Myocyte (in vitro differentiated cells): ENCODE data around the gene MSI2. TPM values are rescaled to one million over a fixed set of nuclear protein-coding genes. Genes with fewer than 3 reads are reported as not detected.
A peak's percentile ranks its signal among the peaks of the same experiment; 100 is the strongest.
"Not testable (repeated sequence)": the region's sequence is repeated elsewhere in the genome, so short reads cannot be mapped to it uniquely, and the experiment has no call there.

Source experiments
- DNase-seq: peaks from one replicate; pipeline ENCODE4 v3.0.0-alpha.2; 2012; ENCODE audit warnings: low read depth
- total RNA-seq: library from RNA; depleted of rRNA; stranded (reverse); fragments of >200 nt; gene quantifications from 2 replicates; pipeline ENCODE4 v1.2.3, GENCODE V29; 2014

The MSI2 gene
- total RNA-seq, 1 donor from 2014 or later: 115 TPM

DNA sequence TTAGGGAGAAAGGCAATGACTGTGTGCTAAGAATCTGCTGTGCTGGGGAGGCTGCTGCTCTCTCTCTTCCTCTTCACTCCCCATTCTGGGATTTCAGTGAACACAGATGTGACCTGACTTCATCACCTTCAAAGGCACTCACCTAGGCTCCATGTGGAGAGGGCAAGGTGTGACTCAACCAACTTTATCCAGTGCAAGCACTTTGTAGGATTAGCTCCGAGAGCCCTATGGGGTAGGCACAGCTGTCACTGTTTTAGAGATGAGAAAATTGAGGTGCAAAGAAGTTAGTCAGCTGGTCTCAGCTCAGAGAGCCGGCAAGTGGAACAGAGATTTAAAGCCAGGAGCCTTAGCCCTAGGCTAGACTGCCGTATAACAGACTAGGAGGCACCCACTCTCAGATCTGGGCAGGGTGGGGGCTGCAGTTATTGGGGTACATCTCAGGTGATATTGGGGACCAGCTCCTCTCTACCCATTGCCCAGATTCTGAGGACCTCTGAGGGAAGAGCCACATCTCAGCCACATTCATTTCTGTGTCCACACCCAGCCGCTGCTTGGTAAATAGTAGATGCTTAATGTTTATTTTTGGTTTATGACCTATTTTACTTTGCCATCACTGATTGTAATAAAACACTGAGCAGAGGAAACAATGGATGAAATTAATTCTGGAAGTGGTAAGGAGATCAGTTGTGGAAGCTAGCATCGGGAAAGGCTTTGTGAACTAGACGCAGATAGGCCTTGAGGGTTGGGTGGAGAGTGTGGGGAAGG is 350.0 kb downstream of the MSI2 start:
- peak; percentile 56 for DNase-seq

DNA sequence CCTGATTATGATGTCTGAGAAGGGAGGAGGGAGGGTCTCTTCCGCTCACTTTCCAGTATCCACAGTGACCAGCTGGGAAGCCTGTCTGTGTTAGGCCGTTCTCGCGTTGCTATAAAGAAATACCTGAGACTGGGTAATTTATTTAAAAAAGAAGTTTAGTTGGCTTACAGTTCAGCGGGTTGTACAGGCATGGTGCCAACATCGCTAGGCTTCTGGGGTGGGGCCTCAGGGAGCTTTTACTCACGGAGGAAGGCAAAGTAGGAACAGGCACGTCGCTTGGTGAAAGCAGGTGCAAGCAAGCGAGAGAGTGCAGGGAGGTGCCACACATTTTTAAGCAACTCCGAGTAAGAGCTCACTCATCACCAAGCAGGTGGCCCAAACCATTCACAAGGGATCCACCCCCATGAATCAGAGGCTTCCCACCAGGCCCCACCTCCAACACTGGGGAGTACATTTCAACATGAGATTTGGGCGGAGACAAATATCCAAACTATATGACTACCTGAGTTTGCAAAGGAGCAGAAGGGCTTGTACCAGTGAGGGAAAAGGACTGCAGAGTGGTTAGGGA is 351.3 kb downstream of the MSI2 start:
- DNase-seq: peak; percentile 91

DNA sequence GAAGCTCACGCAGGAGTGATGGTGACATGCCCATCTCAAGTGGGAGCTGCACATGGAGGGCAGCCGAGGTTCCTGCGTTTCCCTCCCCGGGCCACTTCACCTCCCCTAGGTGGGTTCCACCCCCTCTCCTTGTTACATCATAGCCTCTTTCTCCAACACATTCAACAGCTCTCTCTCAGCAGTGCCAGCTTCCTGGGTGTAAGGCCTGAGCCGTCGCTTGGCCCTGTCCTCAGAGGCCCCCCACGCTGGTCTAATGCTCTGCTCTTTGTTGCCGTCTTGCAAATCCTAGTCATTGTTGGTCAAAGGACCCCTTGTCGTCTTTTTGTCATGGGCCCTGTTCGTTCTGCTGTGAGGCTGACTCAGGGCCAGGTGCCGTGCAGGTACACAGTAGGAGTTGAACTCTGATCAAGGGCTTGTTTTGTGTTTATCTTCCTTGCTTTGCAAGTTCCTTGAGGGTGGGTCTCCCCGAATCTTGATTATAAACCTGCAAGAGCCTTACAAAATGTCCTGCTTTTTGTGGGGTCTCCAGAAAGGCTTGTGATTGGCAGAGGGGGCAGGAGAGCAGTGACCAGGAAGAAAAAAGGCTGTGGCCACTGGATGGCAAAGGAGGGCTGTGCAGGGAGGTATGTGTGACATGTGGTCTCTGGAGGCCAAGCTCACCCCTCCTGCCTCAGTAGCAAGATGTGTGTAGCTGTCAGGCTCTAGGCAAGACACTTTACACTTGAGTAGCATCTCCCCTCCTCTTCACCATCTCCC is 352.2 kb downstream of the MSI2 start:
- no peak for DNase-seq

DNA sequence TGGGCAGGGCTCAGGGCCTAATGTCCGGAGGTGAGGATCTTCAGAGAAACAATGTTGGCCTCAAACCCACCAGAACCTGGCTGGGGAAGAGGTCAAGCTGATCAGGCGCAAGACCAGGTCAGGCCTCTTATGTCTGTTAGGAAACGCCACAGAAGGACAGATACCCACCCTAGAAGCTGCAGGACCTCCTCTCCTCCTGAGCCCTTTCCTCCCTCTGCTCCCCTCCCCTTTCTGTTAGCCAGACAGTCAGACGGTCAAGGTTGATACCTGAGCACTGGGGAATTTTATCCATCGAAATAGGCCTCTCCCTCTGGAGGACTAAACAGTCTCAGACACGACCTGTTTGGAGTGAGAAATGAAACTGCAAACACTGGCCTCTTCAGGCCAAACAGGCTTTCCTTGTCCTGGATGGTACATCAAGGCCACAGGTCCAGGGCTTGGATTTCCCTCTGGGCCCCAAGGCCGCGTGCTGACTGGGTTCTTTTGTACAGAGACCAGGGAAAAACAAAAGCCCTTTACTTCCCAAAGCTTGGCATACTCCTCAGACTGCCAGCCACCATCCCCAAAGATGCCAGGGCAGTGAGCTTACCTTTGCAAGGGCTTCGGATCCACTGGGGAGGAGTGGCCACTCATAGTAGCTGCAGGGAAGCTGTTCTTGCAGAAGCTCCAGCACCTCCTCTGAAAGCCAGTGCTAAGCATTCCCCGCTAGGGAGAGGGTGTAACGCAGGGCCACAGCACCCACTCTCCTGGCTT is 353.0 kb downstream of the MSI2 start:
- DNase-seq: no peak

DNA sequence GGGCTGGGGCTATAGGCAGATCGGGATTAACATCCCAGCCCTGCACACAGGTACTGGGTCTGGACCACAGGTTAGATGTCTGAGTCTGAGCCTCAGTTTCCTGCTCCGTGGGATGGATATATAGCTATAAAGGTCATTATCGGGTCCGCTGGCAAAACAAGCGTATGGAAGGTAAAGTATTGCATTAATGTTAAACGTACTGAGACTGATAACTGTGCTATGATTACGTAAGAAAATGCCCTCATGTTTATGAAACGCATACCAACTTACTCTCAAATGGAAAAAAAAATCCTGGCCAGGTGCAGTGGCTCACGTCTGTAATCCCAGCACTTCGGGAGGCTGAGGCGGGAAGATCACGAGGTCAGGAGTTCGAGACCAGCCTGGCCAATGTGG is 353.6 kb downstream of the MSI2 start:
- no peak for DNase-seq

DNA sequence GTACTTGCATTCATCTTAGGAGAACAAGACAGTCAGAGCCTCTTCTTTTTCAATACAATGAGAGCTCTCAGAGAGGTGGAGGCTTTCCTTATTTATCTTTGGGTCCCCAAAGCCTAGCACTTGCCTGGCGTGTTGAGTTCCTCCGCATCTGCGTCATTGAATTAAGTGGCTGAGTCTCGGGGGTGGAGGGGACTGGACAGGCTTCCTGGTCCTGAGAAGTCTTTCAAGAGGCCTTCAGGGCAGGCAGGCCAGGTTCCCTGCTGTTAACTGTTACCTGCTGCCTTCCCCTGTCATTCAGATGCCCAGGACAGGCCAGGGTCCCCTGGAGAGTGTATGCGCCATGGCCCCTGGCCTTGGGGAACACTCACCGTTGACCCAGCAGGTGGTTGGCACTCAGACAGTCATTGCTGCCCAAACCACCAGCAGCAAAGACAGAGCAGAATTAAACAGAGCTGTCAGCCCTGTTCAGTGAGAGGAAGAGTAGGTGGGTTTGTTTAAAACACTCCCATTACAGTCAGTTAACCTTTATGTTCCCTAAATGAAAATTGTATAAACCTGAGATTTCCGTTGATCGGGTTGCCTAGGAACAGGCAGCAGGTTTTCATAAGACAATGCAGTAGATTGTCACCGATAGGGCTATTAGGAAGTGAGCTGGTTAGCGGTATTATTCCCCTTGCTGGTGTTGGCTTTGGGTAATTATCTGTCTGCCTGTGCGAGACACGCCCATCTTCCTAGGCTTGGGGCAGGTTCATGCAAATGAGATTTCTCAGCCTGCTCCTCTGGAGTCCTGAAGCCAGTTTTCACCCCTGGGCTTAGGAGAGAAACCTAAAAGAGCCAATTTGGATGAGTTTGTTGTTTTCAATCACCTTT is 356.1 kb downstream of the MSI2 start:
- no peak for DNase-seq

DNA sequence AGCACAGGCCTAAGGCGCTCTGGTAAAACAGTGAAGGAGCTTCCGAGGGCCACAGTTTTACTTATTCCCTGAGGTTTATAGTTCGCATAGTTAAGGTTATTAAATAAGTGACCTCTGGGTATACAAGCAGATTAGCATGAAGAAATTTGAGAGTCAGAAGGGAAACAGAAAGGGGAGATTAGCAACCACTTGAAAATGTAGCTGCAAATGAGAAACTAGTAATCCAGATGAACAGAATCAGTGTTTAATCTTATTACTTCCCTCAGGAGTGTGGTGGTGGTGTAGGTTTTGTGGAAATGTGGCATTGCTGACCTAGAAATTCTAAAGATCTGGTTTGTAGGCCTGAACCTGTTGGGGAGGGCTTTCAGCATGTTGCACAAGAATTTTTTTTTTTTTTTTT is 358.4 kb downstream of the MSI2 start:
- no peak for DNase-seq

DNA sequence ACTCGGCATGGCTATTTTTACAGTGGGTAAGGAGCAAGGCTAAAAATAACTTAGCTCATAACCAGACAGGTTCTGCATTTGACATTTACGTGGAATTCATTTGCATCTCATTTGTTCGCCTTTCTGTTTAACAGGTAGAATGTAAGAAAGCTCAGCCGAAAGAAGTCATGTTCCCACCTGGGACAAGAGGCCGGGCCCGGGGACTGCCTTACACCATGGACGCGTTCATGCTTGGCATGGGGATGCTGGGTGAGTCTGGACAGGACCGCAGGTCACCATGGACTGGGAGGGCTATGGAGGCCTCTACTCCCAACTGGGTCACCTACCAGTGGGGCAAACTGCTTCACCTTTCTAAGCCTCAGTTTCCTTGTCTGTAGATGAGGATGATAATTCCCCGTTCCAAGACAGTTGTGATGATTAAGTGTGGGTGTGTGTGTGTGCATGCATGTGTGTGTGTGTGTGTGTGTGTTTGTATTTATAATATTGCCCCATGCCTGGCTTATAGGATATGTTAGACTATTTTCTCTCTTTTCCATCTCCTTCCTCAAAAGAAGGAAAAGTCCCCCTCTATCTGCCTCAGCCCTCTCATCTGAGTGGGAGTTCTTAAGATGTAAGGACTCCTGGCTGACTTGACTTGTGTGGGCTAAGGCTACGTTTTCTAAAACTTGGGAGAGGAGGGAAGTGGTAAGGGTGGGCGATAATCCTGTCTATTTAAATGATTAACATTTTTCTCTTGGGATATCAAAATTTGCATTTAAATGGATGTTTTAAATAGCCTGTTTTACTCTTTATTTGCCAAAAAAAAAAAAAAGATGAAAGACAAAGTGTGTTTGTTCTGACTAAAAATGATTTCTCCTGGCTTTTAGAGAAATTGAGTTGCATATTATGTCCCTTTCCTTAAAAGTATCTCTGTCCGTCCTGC is 359.8 kb downstream of the MSI2 start:
- no peak for DNase-seq

DNA sequence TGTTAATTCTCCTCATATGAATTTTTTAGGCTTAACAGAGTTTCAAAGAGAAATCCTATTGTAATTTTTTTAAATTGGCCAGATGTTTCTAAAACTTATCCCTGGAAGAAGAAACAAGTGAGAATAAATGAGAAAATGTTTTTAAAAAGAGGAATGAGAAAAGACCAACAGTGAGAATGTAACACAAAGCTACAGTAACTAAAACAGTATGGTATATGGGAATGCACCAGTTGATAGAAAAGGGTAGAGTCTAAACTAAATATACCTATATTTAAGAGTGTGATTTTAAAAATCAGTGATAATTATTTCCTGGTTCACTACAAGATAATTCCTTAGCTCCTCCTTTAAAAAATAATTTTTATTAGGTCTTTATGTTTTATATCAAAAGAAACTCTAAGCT is 360.9 kb downstream of the MSI2 start:
- DNase-seq: no peak

DNA sequence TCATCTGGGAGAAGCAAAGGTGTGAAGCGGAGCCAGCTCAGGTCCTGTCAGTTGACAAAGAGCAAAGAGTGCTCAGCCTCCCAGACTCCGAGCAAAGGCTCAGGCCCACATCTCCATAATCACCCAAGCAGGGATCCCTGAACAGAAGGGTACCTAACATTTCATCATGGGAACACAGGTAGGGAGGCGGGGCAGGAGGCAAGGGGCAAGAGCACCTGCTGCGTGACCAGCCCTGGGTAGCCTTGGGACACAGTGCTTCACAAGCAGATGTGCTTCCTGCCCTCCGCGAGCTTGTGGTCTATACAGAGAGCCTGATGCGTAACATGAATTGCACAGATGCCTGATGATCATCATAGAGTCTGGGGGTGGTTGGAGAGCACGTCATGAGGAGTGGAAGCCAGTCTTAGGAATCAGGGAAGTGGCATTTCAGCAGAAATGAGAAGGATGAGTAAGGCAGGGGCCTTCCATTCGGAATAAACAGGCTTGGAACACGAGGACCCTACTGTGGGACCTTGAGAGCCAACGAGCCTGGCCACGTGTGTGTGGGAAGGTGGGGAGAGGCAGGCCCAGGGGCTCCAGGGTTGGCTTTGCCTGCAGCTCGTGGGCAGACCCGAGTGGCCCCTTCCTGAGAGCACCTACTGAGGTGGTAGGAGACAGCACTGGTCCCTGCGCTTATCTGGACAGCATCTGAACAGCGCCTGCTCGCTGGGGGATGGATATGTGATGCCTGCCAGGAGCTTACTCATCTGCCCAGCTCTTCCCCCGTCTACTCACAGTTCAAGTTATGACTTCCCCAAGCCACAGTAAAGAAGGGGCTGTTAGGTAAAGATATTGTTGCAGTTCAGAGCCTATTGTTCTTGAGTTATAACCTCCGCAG is 363.0 kb downstream of the MSI2 start:
- DNase-seq: no peak

DNA sequence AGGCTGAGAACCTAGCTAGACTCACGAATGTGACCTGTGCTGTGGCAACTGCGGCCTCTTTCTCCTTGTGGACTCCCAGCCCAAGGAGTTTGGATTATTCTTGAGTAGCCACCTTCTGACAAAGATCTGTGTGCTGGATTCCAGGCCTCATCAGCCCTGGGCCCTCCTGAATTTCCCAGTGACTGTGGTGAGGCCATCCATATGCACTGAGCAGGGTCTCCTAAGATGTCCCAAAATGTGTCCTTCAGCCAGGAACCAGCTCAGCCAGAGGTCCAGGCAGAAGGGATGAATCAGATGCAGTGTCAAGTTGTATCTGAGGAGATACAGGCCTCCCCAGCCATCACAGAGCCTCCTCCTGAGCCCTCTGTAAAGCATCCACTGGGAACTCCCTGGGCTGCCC is 364.3 kb downstream of the MSI2 start:
- no peak for DNase-seq

DNA sequence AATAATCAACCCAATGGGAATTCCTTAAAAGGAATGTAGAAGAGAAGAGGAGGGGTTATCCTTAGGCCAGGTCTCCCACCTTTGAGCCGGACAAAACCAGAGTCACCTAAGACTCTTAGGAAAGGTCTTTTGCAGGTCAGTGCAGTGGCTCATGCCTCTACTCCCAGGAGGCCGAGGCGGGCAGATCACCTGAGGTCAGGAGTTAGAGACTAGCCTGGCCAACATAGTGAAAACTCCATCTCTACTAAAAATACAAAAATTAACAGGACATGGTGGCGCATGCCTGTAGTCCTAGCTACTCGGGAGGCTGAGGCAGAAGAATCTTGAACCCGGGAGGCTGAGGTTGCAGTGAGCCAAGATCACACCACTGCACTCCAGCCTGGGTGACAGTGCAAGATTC is 365.5 kb downstream of the MSI2 start:
- not testable (repeated sequence) for DNase-seq

DNA sequence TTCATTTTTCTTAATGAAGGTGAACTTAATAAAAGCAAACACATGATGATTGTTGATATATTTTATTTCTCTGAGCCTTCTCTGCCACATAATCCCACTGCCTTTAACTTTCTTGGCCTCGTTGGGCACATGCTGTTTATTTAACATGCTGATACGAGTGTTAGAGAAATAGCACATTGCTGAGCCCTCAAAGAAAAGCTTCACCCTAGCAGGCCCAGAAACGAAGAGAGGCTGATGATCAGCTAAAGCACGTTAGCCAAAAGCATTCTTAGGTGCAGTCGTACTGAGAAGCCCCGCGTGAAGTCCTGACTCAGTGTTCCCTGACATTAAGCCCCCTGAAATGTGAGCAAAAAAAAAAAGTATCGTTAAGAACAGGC is 366.0 kb downstream of the MSI2 start:
- DNase-seq: no peak

DNA sequence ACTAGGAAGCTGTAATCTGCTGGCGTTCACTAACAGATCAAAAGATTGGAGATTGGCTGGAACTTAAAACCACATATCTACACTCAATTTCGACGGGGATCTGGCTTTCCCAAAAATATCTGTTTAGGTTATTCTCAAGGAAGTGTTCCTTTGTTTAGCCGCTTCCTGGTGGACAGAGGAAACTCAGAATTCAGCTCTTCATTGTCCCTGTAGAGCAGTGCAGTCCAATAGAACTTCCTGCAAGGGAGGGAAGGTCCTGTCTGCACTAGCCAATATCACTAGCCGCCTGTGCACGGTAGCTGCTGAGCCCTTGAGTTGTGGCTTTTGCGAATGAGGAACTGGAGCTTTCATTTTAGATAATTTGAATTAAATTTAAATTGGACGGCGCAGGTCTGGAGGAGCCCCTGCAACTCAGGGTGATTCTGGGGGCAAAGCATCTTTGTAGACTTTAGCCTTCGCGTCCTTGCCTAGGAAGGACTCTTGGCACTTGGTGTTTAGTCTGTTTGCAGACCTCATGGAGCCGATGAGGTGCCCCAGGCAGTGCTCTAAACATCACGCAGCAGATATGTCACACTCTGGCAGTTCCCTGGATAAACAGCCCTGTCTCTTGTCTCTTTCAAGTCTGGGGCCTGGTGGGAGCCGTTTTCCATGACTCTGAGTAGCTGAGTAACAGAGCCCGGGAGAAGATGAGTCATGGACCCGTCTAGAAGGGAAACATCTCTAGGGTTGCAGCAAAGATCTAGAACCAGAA is 366.5 kb downstream of the MSI2 start:
- peak; percentile 52 for DNase-seq

DNA sequence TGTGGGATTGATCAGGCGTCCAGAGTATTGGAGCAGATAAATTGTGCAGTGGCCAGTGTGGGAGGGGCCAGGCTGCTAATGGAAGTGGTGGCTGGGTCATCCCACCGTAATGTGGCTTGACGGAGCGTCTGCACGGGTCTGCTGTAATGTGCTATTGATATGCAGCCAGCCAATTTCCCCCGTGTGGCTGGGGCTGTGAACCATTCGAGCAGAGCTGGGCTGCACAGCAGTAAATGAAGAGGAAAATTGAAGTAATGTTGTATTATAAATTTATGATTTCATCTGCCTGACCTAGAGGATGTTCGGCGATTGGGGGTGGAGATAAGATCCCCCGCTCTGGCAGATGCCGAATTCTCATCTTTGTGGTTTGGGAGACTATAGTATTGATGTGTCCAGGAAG is 367.3 kb downstream of the MSI2 start:
- DNase-seq: no peak

DNA sequence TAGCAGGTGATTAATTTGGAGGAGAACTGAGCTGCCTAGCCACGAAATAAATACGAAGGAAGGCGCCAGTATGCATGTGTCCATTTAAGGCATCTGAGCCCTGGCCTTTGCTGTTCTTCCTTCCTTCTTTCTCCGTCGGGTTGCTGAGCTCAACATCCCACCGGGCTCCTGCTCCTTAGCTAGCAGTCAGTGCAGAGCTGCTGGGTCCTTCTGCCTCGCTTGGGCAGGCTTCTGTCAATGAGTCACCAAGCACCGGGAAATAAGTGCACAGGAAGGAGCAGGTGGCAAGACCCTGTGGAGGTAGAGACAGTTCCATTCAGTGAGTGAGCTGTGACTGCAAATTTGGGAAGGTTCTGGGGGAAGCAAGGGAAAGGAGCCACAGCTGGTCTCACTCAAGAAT is 368.1 kb downstream of the MSI2 start:
- no peak for DNase-seq

DNA sequence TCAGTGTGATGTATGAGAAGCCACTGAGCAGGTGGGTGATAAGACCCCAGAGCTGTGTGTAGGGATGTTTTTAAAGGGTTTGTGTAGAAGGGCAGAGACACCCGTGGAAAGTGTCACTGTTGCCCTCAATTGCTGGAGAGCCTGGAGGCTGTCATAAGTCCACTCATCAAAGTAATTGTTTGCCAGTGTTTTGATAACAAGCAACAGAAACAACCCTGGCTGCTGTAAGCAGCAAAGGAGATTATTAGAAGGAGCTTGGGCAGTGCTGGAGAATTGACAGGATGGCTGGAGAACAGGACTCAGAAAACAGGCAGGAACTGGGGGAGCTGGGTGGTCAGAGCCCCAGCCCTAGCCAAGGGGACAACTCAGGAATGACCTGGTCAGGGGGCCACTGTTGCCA is 369.2 kb downstream of the MSI2 start:
- no peak for DNase-seq

DNA sequence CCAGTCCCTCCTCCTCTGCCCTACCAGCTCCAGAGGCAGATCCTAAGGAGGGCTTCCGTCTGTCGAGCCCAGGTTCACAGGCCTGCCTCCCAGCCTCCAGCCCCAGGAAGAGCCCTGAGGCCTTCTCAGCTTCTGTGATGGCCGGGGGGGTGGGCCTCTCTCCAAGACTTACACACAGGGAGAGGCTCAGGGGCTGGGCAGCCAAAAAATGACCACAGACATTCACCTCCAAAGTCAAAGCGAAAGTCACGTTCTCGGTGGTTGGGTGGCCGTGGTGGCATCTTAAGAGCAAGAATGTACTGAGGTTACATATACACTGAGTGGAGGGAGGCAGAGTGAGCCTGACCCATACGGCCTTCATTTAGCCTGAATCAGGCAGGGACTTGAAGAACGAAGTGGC is 369.6 kb downstream of the MSI2 start:
- DNase-seq: no peak
